HepG2 (cell line): Measurements from ENCODE around the gene CPT1B. TPM values are rescaled to one million over a fixed set of nuclear protein-coding genes. Genes with fewer than 3 reads are reported as not detected.

Experiments
- ATAC-seq: fragments of 200-7000 bp; cut with Tn5 transposase; 3 replicates; pipeline ENCODE4 v1.9.1; 2020; ENCODE audit warnings: mild to moderate bottlenecking, moderate library complexity
- BruUV-seq: library from RNA; stranded (reverse); fragments of 400-500 nt; replicated peaks from 2 replicates; lab custom pipeline; 2021; lab: Mats Ljungman, UMichigan
- CTCF ChIA-PET: fragments of 300-600 bp; formaldehyde crosslinking; extraction: SDS; loops from one replicate; lab custom pipeline; 2021; ENCODE audit warnings: low total read pairs, inconsistent platforms, low intra/inter-chr PET ratio; lab: Yijun Ruan, JAX
- POLR2A ChIA-PET: fragments of 350-600 bp; sonication (Branson Sonifier 250); formaldehyde crosslinking; loops from one replicate; lab custom pipeline; 2020; ENCODE audit warnings: antibody characterized with exemption, inconsistent platforms; lab: Yijun Ruan, JAX
- DNase-seq: peaks from one replicate; pipeline ENCODE4 v3.0.0-alpha.2; 2015; ENCODE audit warnings: low spot score
- FAIRE-seq: peaks from 3 replicates; lab custom pipeline; 2011; peaks lifted over from hg19 to GRCh38; lab: Jason Lieb, UNC
- H2AFZ ChIP-seq: one replicate; pipeline ENCODE4 v1.6.1; 2011; ENCODE audit warnings: low read length, inconsistent platforms
- H3K27ac ChIP-seq: fragments of 300-600 bp; 3 replicates; pipeline ENCODE4 v1.8.0; 2011; ENCODE audit warnings: mixed run types, mild to moderate bottlenecking, mixed read lengths, low read length, inconsistent platforms; ENCODE audit not compliant: insufficient read depth; ENCODE audit errors: extremely low read length
- H3K27me3 ChIP-seq, 2 experiments: fragments of 200-600 bp in 1 of 2; 2 replicates in 1 of 2; 3 replicates in 1 of 2; pipeline versions ENCODE4 v1.6.0 to v1.8.0; 2011; ENCODE audit warnings: low read length in 2 of 2, mild to moderate bottlenecking in 2 of 2, moderate library complexity in 2 of 2, inconsistent platforms in 1 of 2; ENCODE audit not compliant: insufficient read depth in 2 of 2, control insufficient read depth in 1 of 2
- H3K36me3 ChIP-seq, 2 experiments: fragments of 200-600 bp in 1 of 2; replicated peaks in 1 of 2; 2 replicates in 1 of 2; 3 replicates in 1 of 2; pipeline versions ENCODE4 v1.5.1 to v1.8.0; 2011; ENCODE audit warnings: low read length in 2 of 2, inconsistent platforms in 1 of 2; ENCODE audit not compliant: insufficient read depth in 2 of 2, control insufficient read depth in 1 of 2
- H3K4me1 ChIP-seq: 2 replicates; pipeline ENCODE4 v1.5.1; 2012; ENCODE audit warnings: low read length, inconsistent platforms; ENCODE audit not compliant: insufficient read depth
- H3K4me2 ChIP-seq: 2 replicates; pipeline ENCODE4 v1.6.0; 2011; ENCODE audit warnings: low read depth, low read length, inconsistent platforms
- H3K4me3 ChIP-seq, 3 experiments: fragments of 200-600 bp in 1 of 3; sonication (generic), shearing (Covaris generic) in 1 of 3; replicated peaks in 1 of 3; 2 replicates each; pipeline ENCODE4 v1.5.1; 2011 to 2016; ENCODE audit warnings: low read length in 3 of 3, inconsistent platforms in 2 of 3, low read depth in 2 of 3, mild to moderate bottlenecking in 2 of 3, control low read depth in 1 of 3, mixed read lengths in 1 of 3; ENCODE audit not compliant: insufficient read depth in 1 of 3
- H3K79me2 ChIP-seq: one replicate; pipeline ENCODE4 v1.6.1; 2011; ENCODE audit warnings: low read length, inconsistent platforms; ENCODE audit not compliant: insufficient read depth
- H3K9ac ChIP-seq: 2 replicates; pipeline ENCODE4 v1.6.0; 2011; ENCODE audit warnings: mild to moderate bottlenecking, low read depth, low read length, inconsistent platforms; ENCODE audit not compliant: insufficient read depth
- H3K9me3 ChIP-seq: 2 replicates; pipeline ENCODE4 v1.5.1; 2012; ENCODE audit warnings: mild to moderate bottlenecking, low read length
- H4K20me1 ChIP-seq: 2 replicates; pipeline ENCODE4 v1.6.0; 2011; ENCODE audit warnings: inconsistent platforms, mild to moderate bottlenecking, low read length, moderate library complexity; ENCODE audit not compliant: insufficient read depth
- EEA1 ChIP-seq: sonication (generic); formaldehyde crosslinking; IDR thresholded peaks from 2 replicates; pipeline ENCODE4 v1.5.1; 2020; ENCODE audit warnings: mild to moderate bottlenecking, missing genetic modification reagents, borderline replicate concordance
- GRHL1 ChIP-seq: sonication (generic); formaldehyde crosslinking; conservative IDR thresholded peaks from 2 replicates; pipeline ENCODE4 v1.8.0; 2022; ENCODE audit warnings: missing genetic modification reagents
- PBX2 ChIP-seq: IDR thresholded peaks from 2 replicates; pipeline ENCODE4 v1.6.1; 2016; ENCODE audit warnings: control low read depth
- TFE3 ChIP-seq: IDR thresholded peaks from 2 replicates; pipeline ENCODE4 v1.6.1; 2016
- THAP7 ChIP-seq: sonication (generic); formaldehyde crosslinking; IDR thresholded peaks from 2 replicates; pipeline ENCODE4 v1.8.1; 2023; ENCODE audit warnings: mild to moderate bottlenecking, missing genetic modification reagents
- ZFP36L2 ChIP-seq: sonication (generic); formaldehyde crosslinking; IDR thresholded peaks from 2 replicates; pipeline ENCODE4 v1.4.0; 2020; ENCODE audit warnings: missing genetic modification reagents
- ZNF121 ChIP-seq: sonication (generic); formaldehyde crosslinking; IDR thresholded peaks from 2 replicates; pipeline ENCODE4 v1.5.0; 2020; ENCODE audit warnings: mild to moderate bottlenecking, missing genetic modification reagents
- WGBS: methylation state at CpG from one replicate; pipeline ENCODE4 v1.1.6; 2017; ENCODE audit warnings: low lambda C conversion rate; 5-methylcytosine and 5-hydroxymethylcytosine counted together
- in situ Hi-C: cut with HindIII; loops from 2 replicates; pipeline ENCODE4 v1.10.0; 2017; ENCODE audit warnings: low pct_unique_long_range_greater_than_20kb; ENCODE audit not compliant: extremely low pct_ligation_motif_present
- intact Hi-C: fragments of 100-400 bp; cut with micrococcal nuclease; formaldehyde crosslinking; loops from one replicate; pipeline ENCODE4 v1.10.0; 2022; ENCODE audit not compliant: unreplicated experiment
- polyA plus RNA-seq, 8 experiments: library from polyadenylated mRNA; depleted of rRNA in 3 of 8; stranded (reverse) in 7 of 8; unstranded in 1 of 8; fragments of >200 nt; fragmentation: Illumina TruSeq in 4 of 8; extraction: Trizol in 4 of 8; gene quantifications; 2 replicates each; pipeline versions ENCODE4 v1.2.1 to v1.2.3, GENCODE V29; 2011 to 2016; ENCODE audit warnings: low read depth in 4 of 8, missing spikeins in 1 of 8, mixed read lengths in 1 of 8; ENCODE audit not compliant: insufficient read depth in 1 of 8
- total RNA-seq, 5 experiments: library from RNA; depleted of rRNA; stranded (reverse); fragments of >200 nt; fragmentation: Illumina TruSeq; extraction: Trizol; gene quantifications; 2 replicates each; pipeline ENCODE4 v1.2.3, GENCODE V29; 2016; ENCODE audit warnings: low read depth in 1 of 5

CPT1B gene
- total and polyA plus RNA-seq, 2 of the 13 experiments (the other 11 are each of a cell fraction or from before 2014, with no cell fraction given) = 9.2 to 19.5 TPM

GRCh38 chr22:50624347-50625130 is 46.3 kb upstream of the CPT1B start:
- ATAC-seq = no peak
- CTCF ChIA-PET = no interaction called here
- no TSS peak for BruUV-seq
- Histone ChIP-seq H3K4me3 (no peak overlapping the region), H3K79me2 (peaks cover 4% of the 10 kb centered on the region), H3K9me3 (no peaks in the 10 kb centered on the region), H3K27me3 (no peaks in the 10 kb centered on the region; a peak in 1 of 5 replicates), H3K27ac (no peak overlapping the region), H3K9ac (no peak overlapping the region), H3K4me1 (peaks cover 73% of the 10 kb centered on the region), H3K4me2 (no peak overlapping the region), H2AFZ (no peak overlapping the region), H3K36me3 (no peaks in the 10 kb centered on the region), H4K20me1 (no peaks in the 10 kb centered on the region)
- no peak for DNase-seq
- WGBS = 87% methylated on average over 12 of the region's 16 CpGs
- FAIRE-seq = no peak
- no peak for TF ChIP-seq PBX2 (CRISPR knock-in tag)
- no peak for TF ChIP-seq ZFP36L2 (CRISPR knock-in tag)
- TF ChIP-seq THAP7 = no peak
- no peak for TF ChIP-seq ZNF121 (CRISPR knock-in tag)
- TF ChIP-seq EEA1 = no peak
- no peak for TF ChIP-seq TFE3
- TF ChIP-seq GRHL1 (CRISPR knock-in tag) = no peak
- in situ Hi-C loops = loop anchor here (5.0 kb wide), 1 partner anchor 73 kb away; no protein-coding TSS in a partner anchor
- intact Hi-C loops = no loop called here
- POLR2A ChIA-PET = interaction anchor here (2.4 kb wide), 1 partner anchor 75 kb away, joined by 13 read pairs; no protein-coding TSS in a partner anchor
